ENCODE measurements around the gene RNF223.

GRCh38 chr1:1094981-1095380 is 20.9 kb upstream of the RNF223 start:
- TF ChIP-seq, protein P1, sequence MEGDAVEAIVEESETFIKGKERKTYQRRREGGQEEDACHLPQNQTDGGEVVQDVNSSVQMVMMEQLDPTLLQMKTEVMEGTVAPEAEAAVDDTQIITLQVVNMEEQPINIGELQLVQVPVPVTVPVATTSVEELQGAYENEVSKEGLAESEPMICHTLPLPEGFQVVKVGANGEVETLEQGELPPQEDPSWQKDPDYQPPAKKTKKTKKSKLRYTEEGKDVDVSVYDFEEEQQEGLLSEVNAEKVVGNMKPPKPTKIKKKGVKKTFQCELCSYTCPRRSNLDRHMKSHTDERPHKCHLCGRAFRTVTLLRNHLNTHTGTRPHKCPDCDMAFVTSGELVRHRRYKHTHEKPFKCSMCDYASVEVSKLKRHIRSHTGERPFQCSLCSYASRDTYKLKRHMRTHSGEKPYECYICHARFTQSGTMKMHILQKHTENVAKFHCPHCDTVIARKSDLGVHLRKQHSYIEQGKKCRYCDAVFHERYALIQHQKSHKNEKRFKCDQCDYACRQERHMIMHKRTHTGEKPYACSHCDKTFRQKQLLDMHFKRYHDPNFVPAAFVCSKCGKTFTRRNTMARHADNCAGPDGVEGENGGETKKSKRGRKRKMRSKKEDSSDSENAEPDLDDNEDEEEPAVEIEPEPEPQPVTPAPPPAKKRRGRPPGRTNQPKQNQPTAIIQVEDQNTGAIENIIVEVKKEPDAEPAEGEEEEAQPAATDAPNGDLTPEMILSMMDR (IDR thresholded peaks at IDR 0.05) = no peak
- no peak for TF ChIP-seq POLR2A (IDR thresholded peaks at IDR 0.05)

All from thyroid gland (tissue), 4 donors.